Central memory CD8-positive, alpha-beta T cell (primary cell): Measurements from ENCODE around the gene MACROD1.

ENCODE experiments used
- ATAC-seq: fragments of 150-1000 bp; cut with Tn5 transposase; replicated peaks from 2 replicates; pipeline ENCODE4 v1.10.0; 2022; ENCODE audit warnings: mild to moderate bottlenecking, moderate FRiP score, moderate number of reproducible peaks; ENCODE audit not compliant: poor library complexity, severe bottlenecking; ENCODE audit errors: extremely low read depth
- DNase-seq, 2 donors: peaks; one replicate each; pipeline ENCODE4 v3.0.0; 2021; ENCODE audit warnings: low spot score in 2 of 2
- H3K27ac Mint-ChIP-seq: one replicate; pipeline ENCODE4 v1.8.0; 2022; ENCODE audit warnings: low read depth, mild to moderate bottlenecking, moderate library complexity, mixed read lengths
- H3K27me3 Mint-ChIP-seq: one replicate; pipeline ENCODE4 v1.8.0; 2022; ENCODE audit warnings: mixed read lengths
- H3K36me3 Mint-ChIP-seq: one replicate; pipeline ENCODE4 v1.8.0; 2022; ENCODE audit warnings: mild to moderate bottlenecking, moderate library complexity, mixed read lengths; ENCODE audit not compliant: insufficient read depth
- H3K4me1 Mint-ChIP-seq: one replicate; pipeline ENCODE4 v1.8.0; 2022; ENCODE audit warnings: mixed read lengths
- H3K4me3 Mint-ChIP-seq: one replicate; pipeline ENCODE4 v1.8.0; 2022; ENCODE audit warnings: mild to moderate bottlenecking, moderate library complexity, mixed read lengths
- H3K9me3 Mint-ChIP-seq: one replicate; pipeline ENCODE4 v1.8.0; 2022; ENCODE audit warnings: mixed read lengths

MACROD1 gene

DNA sequence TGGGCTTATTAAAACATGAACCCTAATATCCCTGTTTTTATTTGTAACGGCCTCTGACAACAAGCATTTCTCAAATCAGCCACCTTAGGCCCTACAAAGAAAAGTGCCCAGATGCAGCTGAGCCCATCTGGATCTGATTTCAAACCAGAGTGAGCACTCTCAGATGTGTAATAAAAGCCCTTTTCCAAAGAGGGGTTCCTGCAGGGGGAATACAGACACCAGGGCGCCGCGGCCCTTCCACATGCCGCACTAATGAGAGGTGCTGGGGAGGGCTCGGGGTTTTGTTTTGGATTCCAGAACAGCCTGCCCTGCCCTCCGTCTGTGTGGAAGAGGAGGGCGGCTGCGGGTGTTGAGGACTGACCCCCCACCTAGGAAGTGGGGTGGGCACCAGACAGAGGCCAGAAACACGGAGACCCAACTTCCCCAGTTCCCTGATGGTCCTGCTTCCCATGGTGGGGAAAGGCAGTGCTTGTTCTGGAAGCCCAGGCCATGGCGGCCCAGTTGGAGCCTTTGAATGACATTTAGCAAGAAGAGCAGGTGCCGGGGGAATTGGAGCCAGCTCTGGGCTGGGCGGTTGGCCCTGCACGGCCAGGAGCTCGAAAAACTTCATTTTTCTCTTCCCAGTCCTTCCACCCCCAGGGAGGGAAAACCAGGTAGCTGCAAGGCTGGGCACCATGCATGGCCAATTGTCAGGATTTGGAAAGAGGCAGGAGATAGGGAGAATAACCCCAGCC is 63.7 kb downstream of the MACROD1 start:
- ATAC-seq (no peak), DNase-seq (no peak)
- Mint-ChIP-seq H3K27ac (no peak overlapping the region), H3K4me3 (no peak overlapping the region), H3K27me3 (no peaks in the 10 kb centered on the region), H3K36me3 (no peaks in the 10 kb centered on the region), H3K9me3 (no peaks in the 10 kb centered on the region), H3K4me1 (no peaks in the 10 kb centered on the region)

DNA sequence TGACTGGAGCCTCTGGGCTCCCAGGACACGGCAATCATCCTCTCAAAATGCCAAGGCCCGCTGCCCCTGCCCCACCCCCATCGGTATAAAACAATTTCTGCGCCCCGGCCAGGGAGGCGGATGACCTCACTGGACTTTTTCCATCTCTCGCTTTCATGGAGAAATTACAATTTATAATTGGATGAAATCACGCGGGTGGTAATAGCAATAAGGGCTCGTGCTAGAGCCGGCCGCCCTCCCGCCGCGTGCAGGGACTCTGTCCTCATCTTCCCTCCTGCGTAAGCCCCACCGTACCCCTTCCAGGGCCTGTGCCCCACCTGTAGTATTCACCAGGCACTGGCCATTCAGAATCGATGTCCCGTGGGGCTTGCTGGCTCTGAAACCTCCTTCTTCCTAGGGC is 64.5 kb downstream of the MACROD1 start:
- no peak for ATAC-seq
- no peaks in the 10 kb centered on the region for H3K27me3 Mint-ChIP-seq
- H3K4me1 Mint-ChIP-seq = no peaks in the 10 kb centered on the region
- H3K27ac Mint-ChIP-seq = no peak overlapping the region
- DNase-seq = no peak
- no peaks in the 10 kb centered on the region for H3K36me3 Mint-ChIP-seq
- no peaks in the 10 kb centered on the region for H3K9me3 Mint-ChIP-seq
- H3K4me3 Mint-ChIP-seq = no peak overlapping the region

DNA sequence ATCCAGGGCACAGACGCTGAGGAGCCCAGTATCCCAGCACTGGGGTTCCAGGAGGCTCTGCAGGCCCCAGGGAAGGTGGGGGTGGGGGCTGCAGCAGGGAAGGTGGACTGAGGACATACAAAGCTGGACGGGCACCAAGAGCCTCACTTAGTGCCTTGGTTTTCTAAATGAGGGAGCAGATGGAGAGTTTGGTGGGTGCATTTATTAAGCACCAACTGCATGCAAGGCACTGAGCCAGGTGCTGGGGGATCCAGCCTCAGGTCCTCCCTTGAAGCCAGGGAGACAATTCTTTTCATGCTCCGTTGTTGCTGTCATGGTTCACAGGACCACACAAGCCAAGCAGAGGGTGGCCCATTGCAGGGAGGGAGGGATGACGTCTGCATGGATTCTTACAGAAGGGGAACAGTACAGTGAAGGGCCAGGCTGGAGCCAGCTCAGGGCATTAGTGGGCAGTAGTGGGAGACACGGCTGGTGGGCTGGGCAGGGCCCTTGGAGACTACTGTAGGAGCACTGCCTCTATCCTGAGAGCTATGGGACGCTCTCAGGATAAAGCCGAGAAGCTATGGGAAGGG is 65.0 kb downstream of the MACROD1 start:
- Mint-ChIP-seq H3K36me3 (no peaks in the 10 kb centered on the region), H3K9me3 (no peaks in the 10 kb centered on the region), H3K4me3 (no peak overlapping the region), H3K27me3 (no peaks in the 10 kb centered on the region), H3K4me1 (no peaks in the 10 kb centered on the region), H3K27ac (no peak overlapping the region)
- ATAC-seq (no peak), DNase-seq (no peak)

DNA sequence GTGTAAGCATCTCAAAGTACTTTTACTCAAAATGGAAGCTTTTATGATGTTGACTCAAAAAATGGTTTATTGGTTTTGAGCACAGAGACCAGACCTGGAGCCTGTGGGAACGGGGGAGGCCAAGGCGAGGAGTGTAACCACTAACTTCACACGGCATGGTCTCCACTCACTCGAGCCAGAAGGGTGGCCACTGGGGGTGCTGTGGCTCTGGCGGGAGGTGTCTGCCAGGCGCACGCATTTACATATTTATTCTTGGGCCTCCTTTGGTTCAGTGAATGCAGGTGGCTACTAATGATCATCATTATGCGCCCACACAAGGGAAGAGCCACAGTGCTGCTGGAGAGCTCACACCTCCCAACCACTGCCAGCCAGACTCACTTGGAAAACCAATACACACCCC is 65.6 kb downstream of the MACROD1 start:
- Mint-ChIP-seq H3K9me3 (no peaks in the 10 kb centered on the region), H3K27ac (no peak overlapping the region), H3K27me3 (no peaks in the 10 kb centered on the region), H3K36me3 (no peaks in the 10 kb centered on the region), H3K4me1 (no peaks in the 10 kb centered on the region), H3K4me3 (no peak overlapping the region)
- ATAC-seq = no peak
- no peak for DNase-seq

DNA sequence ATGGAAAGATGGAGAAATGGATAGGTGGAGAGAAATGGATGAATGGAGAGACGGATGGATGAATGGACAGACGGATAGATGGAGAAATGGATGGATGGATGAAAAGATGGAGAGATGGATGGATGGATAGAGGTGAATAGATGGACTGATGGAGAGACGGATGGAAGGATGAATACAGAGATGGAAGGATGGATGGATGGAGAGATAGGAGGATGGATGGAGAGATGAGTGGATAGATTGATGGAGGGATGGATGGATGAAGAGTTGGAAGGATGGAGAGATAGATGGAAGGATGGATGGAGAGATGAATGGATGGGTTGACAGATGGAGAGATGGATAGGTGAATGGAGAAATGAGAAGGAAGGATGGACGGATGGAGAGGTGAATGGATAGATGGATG is 66.5 kb downstream of the MACROD1 start:
- Mint-ChIP-seq H3K4me3 (no peak overlapping the region), H3K9me3 (no peaks in the 10 kb centered on the region), H3K27me3 (no peaks in the 10 kb centered on the region), H3K4me1 (no peaks in the 10 kb centered on the region), H3K36me3 (no peaks in the 10 kb centered on the region), H3K27ac (no peak overlapping the region)
- DNase-seq (no peak), ATAC-seq (no peak)

DNA sequence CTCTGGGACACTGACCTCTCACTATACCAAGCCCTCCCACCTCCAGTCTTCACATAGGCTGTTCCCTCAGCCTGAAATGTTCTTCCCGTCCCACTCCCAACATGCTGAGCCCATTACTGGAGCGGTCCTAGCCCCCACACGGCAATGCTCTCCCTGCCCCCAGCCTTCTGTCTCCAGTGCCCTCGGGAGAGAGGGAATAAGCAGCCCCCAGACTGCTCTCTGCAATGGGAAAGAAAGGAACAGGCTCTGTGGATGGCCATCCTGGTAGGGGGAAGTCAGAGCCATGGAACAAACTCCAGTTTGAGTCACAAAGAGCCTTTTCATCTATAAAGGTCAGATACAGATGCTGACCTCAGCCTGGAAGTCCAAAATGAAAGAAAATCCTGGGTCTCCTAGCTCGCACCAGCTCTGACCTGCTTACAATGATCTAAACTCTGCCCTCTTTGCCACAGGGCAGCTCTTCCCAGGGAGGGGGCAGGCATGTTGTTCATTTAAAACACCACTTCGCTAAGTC is 67.5 kb downstream of the MACROD1 start:
- ATAC-seq = no peak
- Mint-ChIP-seq H3K36me3 (peaks cover 1% of the 10 kb centered on the region), H3K27ac (no peak overlapping the region), H3K9me3 (no peaks in the 10 kb centered on the region), H3K27me3 (no peaks in the 10 kb centered on the region), H3K4me3 (no peak overlapping the region), H3K4me1 (no peaks in the 10 kb centered on the region)
- DNase-seq = no peak

DNA sequence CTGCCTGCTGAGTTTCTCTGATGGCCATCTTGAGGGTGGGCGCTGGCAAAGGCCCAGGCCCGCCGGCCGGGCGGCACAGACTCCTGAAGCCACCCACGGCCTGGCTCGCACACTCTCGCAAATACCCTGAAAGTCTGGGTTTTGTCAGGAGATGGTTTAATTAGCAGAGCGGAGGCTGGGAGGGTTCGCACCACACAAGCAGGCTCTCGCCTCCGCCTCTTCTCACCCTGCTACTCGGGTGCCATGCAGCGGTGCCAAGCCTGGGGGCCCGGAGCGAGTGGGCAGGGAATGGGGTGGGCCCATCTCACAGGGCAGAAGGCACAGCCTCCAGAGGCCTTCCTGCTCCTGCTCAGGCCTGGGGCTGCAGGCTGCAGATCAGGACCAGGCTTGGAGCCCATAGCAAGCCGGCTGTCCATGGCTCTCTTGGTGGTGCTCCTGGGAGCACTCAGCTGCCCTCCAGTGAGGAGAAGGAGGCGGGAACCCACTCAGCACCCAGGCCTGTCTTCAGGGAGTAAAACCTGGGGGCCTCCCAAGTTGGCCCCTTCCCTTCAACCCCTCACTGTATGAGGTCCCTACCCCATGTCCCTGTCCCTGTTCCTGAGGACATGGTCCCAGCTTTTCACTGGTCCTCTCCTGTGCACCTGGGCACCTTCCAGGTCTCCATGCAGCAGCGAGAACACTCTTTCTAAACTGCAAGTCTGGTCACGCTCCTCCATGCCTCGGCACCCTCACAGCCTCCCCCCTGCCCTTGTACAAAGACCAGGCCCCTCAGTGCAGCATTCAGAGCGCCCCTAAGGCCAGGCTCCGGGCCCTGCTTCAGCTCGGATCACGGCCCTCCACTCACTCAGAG is 68.2 kb downstream of the MACROD1 start:
- ATAC-seq (no peak), DNase-seq (no peak)
- H3K36me3 Mint-ChIP-seq = peaks cover 1% of the 10 kb centered on the region
- no peaks in the 10 kb centered on the region for H3K27me3 Mint-ChIP-seq
- no peak overlapping the region for H3K4me3 Mint-ChIP-seq
- H3K9me3 Mint-ChIP-seq = no peaks in the 10 kb centered on the region
- H3K4me1 Mint-ChIP-seq = no peaks in the 10 kb centered on the region
- no peak overlapping the region for H3K27ac Mint-ChIP-seq

DNA sequence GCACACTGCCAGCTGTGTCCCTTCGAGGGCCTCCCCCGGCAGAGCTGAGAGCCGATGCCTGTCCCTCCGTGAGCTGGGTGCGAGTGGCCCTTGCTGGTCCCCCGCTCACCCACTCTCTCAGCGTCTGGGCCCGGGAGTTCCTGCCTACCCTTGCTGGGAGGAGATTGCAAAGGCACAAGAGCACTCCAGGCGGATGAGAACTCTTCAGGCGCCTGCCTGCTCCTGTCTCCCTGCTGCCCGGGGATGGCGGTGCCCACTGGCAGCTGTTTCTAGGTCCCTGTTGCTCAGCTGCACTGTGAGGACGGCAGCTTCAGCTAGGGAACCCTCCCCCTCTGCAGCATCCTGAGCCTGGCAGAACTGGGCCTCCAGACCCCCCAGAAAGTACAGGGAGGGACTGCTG is 69.1 kb downstream of the MACROD1 start:
- ATAC-seq = no peak
- no peak overlapping the region for H3K27ac Mint-ChIP-seq
- H3K4me3 Mint-ChIP-seq = no peak overlapping the region

DNA sequence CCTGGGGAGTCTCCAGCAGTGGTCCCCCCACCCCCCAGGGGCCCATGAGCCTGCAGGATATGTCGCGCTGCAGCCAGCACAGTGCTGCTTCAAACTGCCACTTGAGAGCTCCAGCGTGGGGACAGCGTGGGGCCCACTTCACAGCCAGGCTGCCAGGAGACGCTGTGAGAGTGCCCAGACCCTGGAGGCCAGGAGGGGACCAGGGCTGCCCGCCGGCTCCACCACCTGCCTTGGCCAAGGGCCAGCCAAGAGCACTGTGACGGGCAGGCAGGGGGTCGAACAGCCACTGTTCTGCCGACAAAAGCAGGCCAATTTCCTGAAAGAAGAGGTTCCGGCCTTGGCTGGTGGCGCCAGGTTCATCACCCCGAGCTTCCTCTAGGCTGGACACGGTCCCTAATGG is 70.0 kb downstream of the MACROD1 start:
- Mint-ChIP-seq H3K27me3 (no peaks in the 10 kb centered on the region), H3K36me3 (peaks cover 4% of the 10 kb centered on the region), H3K4me1 (no peaks in the 10 kb centered on the region), H3K9me3 (no peaks in the 10 kb centered on the region), H3K4me3 (no peak overlapping the region), H3K27ac (no peak overlapping the region)
- no peak for DNase-seq
- no peak for ATAC-seq

More for the DNA sequence above, 69.1 kb downstream of the MACROD1 start:
- Mint-ChIP-seq H3K36me3 (peaks cover 4% of the 10 kb centered on the region), H3K4me1 (no peaks in the 10 kb centered on the region), H3K27me3 (no peaks in the 10 kb centered on the region), H3K9me3 (no peaks in the 10 kb centered on the region)
- DNase-seq = no peak

DNA sequence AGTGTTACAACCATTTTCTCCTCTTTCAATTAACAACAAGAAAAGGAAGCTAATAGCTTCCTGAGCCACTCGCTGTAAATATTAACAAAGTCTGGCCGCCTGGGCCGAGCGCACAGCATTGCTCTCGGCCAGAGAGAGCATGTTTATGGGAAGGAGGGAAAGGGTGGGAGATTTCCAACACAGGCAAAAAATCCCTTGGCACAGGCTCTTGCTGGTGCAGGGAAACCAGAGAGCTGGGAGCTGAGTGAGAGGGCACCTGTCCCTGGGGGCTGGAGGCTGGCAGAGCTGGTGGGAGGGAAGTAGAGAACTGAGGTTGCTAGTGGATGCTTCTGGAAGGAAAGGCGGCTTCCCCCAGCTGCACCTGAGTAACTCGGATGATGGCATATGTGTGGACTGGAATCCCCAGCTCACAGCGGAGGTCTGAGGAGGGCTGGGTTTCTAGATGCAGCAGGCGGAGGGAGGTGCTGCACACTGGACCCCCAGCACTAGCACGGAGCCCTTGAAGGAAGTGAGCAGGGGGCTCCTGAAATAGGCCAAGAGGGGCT is 70.6 kb downstream of the MACROD1 start:
- H3K27ac Mint-ChIP-seq = no peak overlapping the region

DNA sequence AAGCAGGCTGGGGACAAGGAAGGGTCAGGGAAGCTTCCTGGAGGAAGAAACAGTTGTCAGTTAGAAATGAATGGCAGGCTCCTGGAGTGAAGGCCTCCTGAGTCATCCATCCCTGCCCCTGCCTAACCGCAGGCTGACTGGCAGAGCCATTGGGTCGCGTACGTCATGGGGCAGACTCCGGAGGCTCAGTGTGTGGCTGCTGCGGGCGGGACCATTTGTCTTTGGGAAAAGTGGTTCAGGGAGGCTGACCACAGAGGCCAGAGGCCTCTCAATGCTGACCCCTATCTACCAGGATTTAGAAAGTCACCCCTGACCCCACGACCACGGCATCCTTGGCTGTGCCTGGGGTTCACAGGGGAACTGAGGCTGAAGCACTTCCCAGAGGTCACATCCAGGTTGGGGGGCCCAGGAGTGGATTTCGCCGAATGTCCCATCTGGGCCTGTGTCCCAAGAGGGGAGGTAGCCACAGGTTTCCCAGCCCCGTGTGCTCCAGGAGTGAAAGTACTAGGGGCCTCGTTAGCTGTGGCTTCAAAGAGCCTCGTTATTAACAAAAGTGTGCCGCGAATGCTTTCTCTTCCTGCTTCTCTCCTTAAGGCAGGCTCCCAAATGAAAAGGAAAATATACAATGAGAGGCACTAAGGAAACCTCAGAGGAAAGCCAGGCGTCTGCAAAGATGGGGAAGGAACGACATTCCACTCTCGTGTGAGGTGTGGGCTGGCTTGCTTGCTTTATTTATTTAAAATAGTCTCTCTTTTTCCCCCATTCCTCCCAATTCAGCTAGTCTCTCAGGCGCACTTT is 71.3 kb downstream of the MACROD1 start:
- H3K4me3 Mint-ChIP-seq = no peak overlapping the region
- no peak overlapping the region for H3K27ac Mint-ChIP-seq
- H3K4me1 Mint-ChIP-seq = no peaks in the 10 kb centered on the region
- ATAC-seq (no peak), DNase-seq (no peak)
- H3K36me3 Mint-ChIP-seq = peaks cover 4% of the 10 kb centered on the region
- H3K9me3 Mint-ChIP-seq = no peaks in the 10 kb centered on the region
- no peaks in the 10 kb centered on the region for H3K27me3 Mint-ChIP-seq

More for the DNA sequence above, 70.6 kb downstream of the MACROD1 start:
- ATAC-seq (no peak), DNase-seq (no peak)
- no peaks in the 10 kb centered on the region for H3K27me3 Mint-ChIP-seq
- no peaks in the 10 kb centered on the region for H3K9me3 Mint-ChIP-seq
- H3K4me1 Mint-ChIP-seq = no peaks in the 10 kb centered on the region
- no peak overlapping the region for H3K4me3 Mint-ChIP-seq
- peaks cover 4% of the 10 kb centered on the region for H3K36me3 Mint-ChIP-seq
